Midbrain (tissue), 1 donor: Measurements from ENCODE around the gene LIPF.
"Not testable (repeated sequence)": the region's sequence is repeated elsewhere in the genome, so short reads cannot be mapped to it uniquely, and the experiment has no call there.

ENCODE experiments used
- DNase-seq: peaks from one replicate; lab custom pipeline; 2025; lab: John Stamatoyannopoulos, UW

The LIPF gene

GRCh38 chr10:88664142-88664541 lies at the start of gene LIPF:
LIPF (plus strand) TSS chr10:88664442; CDS start chr10:88667298, 2,856 bp downstream.
- no peak for DNase-seq

- no peak for DNase-seq
Observed at GRCh38 chr10:88616250-88616977, 47.8 kb upstream of the LIPF start.

GRCh38 chr10:88617772-88618300 lies 46.4 kb upstream of the LIPF start:
- no peak for DNase-seq

GRCh38 chr10:88618496-88618895 lies 45.7 kb upstream of the LIPF start:
- no peak for DNase-seq

- no peak for DNase-seq
Observed at GRCh38 chr10:88620441-88620840, 43.8 kb upstream of the LIPF start.

GRCh38 chr10:88623835-88624234 lies 40.4 kb upstream of the LIPF start:
- DNase-seq, result no peak

- no peak for DNase-seq
Observed at GRCh38 chr10:88624840-88625239, 39.4 kb upstream of the LIPF start.

- DNase-seq, result no peak
Observed at GRCh38 chr10:88640186-88640585, 24.1 kb upstream of the LIPF start.

- no peak for DNase-seq
Observed at GRCh38 chr10:88642209-88642608, 22.0 kb upstream of the LIPF start.

GRCh38 chr10:88642963-88643362 lies 21.3 kb upstream of the LIPF start:
- no peak for DNase-seq

- DNase-seq, result no peak
Observed at GRCh38 chr10:88647061-88647615, 17.1 kb upstream of the LIPF start.

GRCh38 chr10:88651101-88651551 lies 13.1 kb upstream of the LIPF start:
- no peak for DNase-seq

- DNase-seq, result no peak
Observed at GRCh38 chr10:88652616-88653015, 11.6 kb upstream of the LIPF start.

- DNase-seq, result no peak
Observed at GRCh38 chr10:88657901-88658300, 6.3 kb upstream of the LIPF start.

GRCh38 chr10:88659725-88660597 lies 4.3 kb upstream of the LIPF start:
- no peak for DNase-seq

GRCh38 chr10:88660598-88660884 lies 3.7 kb upstream of the LIPF start:
- DNase-seq, result no peak

GRCh38 chr10:88661018-88661417 lies 3.2 kb upstream of the LIPF start:
- DNase-seq, result no peak

- no peak for DNase-seq
Observed at GRCh38 chr10:88661577-88661976, 2.7 kb upstream of the LIPF start.

GRCh38 chr10:88663153-88663552 lies 1.1 kb upstream of the LIPF start:
- not testable (repeated sequence) for DNase-seq

- no peak for DNase-seq
Observed at GRCh38 chr10:88668465-88668864, 4.2 kb downstream of the LIPF start.

- no peak for DNase-seq
Observed at GRCh38 chr10:88670497-88670896, 6.3 kb downstream of the LIPF start.

GRCh38 chr10:88672041-88672440 lies 7.8 kb downstream of the LIPF start:
- DNase-seq, result no peak
